ENCODE data around the gene IRGQ.

The IRGQ gene

DNA sequence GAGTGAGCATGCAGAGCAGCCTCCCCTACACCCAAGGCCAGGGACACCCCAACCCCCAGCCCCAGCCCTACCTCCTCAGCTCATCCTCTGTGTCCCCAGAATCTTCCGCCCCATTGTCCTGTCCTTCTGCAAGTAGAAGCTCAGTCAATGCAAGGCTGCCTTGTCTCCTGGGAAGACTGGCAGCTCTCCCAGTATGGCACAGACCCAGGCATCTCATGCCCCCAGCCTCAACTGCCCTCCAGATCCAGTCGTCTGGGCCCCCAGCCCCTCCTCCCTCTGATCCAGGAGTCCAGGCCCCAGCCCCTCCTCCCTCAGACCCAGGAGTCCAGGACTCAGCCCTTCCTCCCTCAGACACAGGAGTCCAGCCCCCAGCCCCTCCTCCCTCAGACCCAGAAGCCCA lies 50.0 kb downstream of the IRGQ start:
- ATAC-seq (ENCODE audit: insufficient read depth, low read depth) (no peak), DNase-seq (no peak)
- H3K4me1 ChIP-seq (ENCODE audit: insufficient read depth, low read length): no peaks in the 10 kb centered on the region
- no peaks in the 10 kb centered on the region for H3K9me3 ChIP-seq (ENCODE audit: insufficient read depth, low read length, severe bottlenecking)
- no peak overlapping the region for H3K4me3 ChIP-seq (ENCODE audit: low read depth in 1 of 2, low read length in 2 of 2)
- H3K4me2 ChIP-seq (ENCODE audit: insufficient read depth, low read length): no peak overlapping the region
- peaks cover 63% of the 10 kb centered on the region for H3K36me3 ChIP-seq (ENCODE audit: insufficient read depth, low read length)
- no peaks in the 10 kb centered on the region for H4K20me1 ChIP-seq (ENCODE audit: insufficient read depth, low read length)
- H3K9ac ChIP-seq (ENCODE audit: low read depth, low read length): no peak overlapping the region
- H3K79me2 ChIP-seq (ENCODE audit: insufficient read depth, low read length): no peaks in the 10 kb centered on the region
- no peaks in the 10 kb centered on the region for H3K27me3 ChIP-seq (ENCODE audit: insufficient read depth, low read length, poor library complexity)
- TF ChIP-seq EZH2 (IDR thresholded peaks at IDR 0.05; ENCODE audit: borderline replicate concordance, low read depth, low read length, severe bottlenecking): no peak
- TF ChIP-seq, protein P1, sequence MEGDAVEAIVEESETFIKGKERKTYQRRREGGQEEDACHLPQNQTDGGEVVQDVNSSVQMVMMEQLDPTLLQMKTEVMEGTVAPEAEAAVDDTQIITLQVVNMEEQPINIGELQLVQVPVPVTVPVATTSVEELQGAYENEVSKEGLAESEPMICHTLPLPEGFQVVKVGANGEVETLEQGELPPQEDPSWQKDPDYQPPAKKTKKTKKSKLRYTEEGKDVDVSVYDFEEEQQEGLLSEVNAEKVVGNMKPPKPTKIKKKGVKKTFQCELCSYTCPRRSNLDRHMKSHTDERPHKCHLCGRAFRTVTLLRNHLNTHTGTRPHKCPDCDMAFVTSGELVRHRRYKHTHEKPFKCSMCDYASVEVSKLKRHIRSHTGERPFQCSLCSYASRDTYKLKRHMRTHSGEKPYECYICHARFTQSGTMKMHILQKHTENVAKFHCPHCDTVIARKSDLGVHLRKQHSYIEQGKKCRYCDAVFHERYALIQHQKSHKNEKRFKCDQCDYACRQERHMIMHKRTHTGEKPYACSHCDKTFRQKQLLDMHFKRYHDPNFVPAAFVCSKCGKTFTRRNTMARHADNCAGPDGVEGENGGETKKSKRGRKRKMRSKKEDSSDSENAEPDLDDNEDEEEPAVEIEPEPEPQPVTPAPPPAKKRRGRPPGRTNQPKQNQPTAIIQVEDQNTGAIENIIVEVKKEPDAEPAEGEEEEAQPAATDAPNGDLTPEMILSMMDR (IDR thresholded peaks at IDR 0.05; ENCODE audit: borderline replicate concordance, extremely low read depth, low read length, poor library complexity, severe bottlenecking): no peak
- H3K27ac ChIP-seq (ENCODE audit: low read length): no peak overlapping the region
- H2AFZ ChIP-seq (ENCODE audit: low read depth, low read length): no peak overlapping the region

- Histone ChIP-seq H3K79me2 (ENCODE audit: insufficient read depth, low read length) (no peaks in the 10 kb centered on the region), H3K4me1 (ENCODE audit: insufficient read depth, low read length) (no peaks in the 10 kb centered on the region), H2AFZ (ENCODE audit: low read depth, low read length) (no peak overlapping the region), H3K9me3 (ENCODE audit: insufficient read depth, low read length, severe bottlenecking) (peaks cover 3% of the 10 kb centered on the region), H3K4me3 (ENCODE audit: low read depth in 1 of 2, low read length in 2 of 2) (no peak overlapping the region), H4K20me1 (ENCODE audit: insufficient read depth, low read length) (no peaks in the 10 kb centered on the region), H3K27me3 (ENCODE audit: insufficient read depth, low read length, poor library complexity) (no peaks in the 10 kb centered on the region), H3K27ac (ENCODE audit: low read length) (no peak overlapping the region), H3K4me2 (ENCODE audit: insufficient read depth, low read length) (no peak overlapping the region), H3K36me3 (ENCODE audit: insufficient read depth, low read length) (peaks cover 64% of the 10 kb centered on the region), H3K9ac (ENCODE audit: low read depth, low read length) (no peak overlapping the region)
- ATAC-seq (ENCODE audit: insufficient read depth, low read depth) (no peak), DNase-seq (no peak)
- no peak for TF ChIP-seq EZH2 (IDR thresholded peaks at IDR 0.05; ENCODE audit: borderline replicate concordance, low read depth, low read length, severe bottlenecking)
- TF ChIP-seq, protein P1 (IDR thresholded peaks at IDR 0.05; ENCODE audit: borderline replicate concordance, extremely low read depth, low read length, poor library complexity, severe bottlenecking): no peak
Observed at GRCh38 chr19:43545276-43545675, 50.7 kb downstream of the IRGQ start.

DNA sequence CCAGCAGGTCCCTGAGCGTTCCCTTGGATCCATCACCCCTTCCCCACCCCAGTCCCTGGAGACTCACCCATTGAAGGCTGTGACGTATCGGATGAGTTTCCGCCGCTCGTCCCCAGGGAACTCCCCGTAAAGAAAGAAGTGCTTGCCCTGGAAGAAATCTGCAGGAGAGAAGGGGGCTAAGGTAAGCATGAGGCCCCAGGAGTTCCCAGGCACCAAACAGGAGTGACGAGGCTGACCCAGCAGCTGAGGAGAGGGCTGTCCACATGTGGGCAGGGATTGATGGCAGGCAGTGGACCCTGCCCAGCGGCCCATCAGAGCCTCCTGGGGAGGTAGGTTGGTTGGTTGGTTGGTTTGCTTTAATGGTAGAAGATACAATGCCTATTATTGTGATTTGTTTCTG lies 51.9 kb downstream of the IRGQ start:
- Histone ChIP-seq H3K4me3 (ENCODE audit: low read depth in 1 of 2, low read length in 2 of 2) (no peak overlapping the region), H4K20me1 (ENCODE audit: insufficient read depth, low read length) (no peaks in the 10 kb centered on the region), H3K4me2 (ENCODE audit: insufficient read depth, low read length) (no peak overlapping the region), H3K27me3 (ENCODE audit: insufficient read depth, low read length, poor library complexity) (no peaks in the 10 kb centered on the region), H3K9ac (ENCODE audit: low read depth, low read length) (no peak overlapping the region), H3K9me3 (ENCODE audit: insufficient read depth, low read length, severe bottlenecking) (peaks cover 7% of the 10 kb centered on the region), H3K36me3 (ENCODE audit: insufficient read depth, low read length) (peaks cover 68% of the 10 kb centered on the region), H2AFZ (ENCODE audit: low read depth, low read length) (no peak overlapping the region), H3K4me1 (ENCODE audit: insufficient read depth, low read length) (no peaks in the 10 kb centered on the region), H3K79me2 (ENCODE audit: insufficient read depth, low read length) (no peaks in the 10 kb centered on the region), H3K27ac (ENCODE audit: low read length) (no peak overlapping the region)
- TF ChIP-seq, protein P1 (IDR thresholded peaks at IDR 0.05; ENCODE audit: borderline replicate concordance, extremely low read depth, low read length, poor library complexity, severe bottlenecking): no peak
- TF ChIP-seq EZH2 (IDR thresholded peaks at IDR 0.05; ENCODE audit: borderline replicate concordance, low read depth, low read length, severe bottlenecking): no peak
- ATAC-seq (ENCODE audit: insufficient read depth, low read depth) (no peak), DNase-seq (no peak)
